Measurements from ENCODE around the gene GNB1L. TPM values are rescaled to one million over a fixed set of nuclear protein-coding genes. Genes with fewer than 3 reads are reported as not detected.

Gene GNB1L
- total and polyA plus RNA-seq, 4 donors: 4.3 to 12.6 (median 4.8) TPM

- intact Hi-C loops (cut with DNase I): no loop called here
- Histone ChIP-seq H3K36me3 (ENCODE audit: control insufficient read depth in 1 of 2, insufficient read depth in 2 of 2, low read length in 1 of 2) (peaks cover 0 to 2% of the 10 kb centered on the region in 2 donors), H3K27ac (ENCODE audit: low read depth in 1 of 2, low read length in 2 of 2) (no peak overlapping the region), H3K9me3 (ENCODE audit: control insufficient read depth, low read length) (no peaks in the 10 kb centered on the region), H3K4me1 (ENCODE audit: control insufficient read depth in 1 of 2, insufficient read depth in 2 of 2, low read length in 2 of 2) (no peaks in the 10 kb centered on the region), H3K4me3 (ENCODE audit: low read length in 2 of 2) (no peak overlapping the region), H3K27me3 (ENCODE audit: control insufficient read depth in 1 of 2, insufficient read depth in 2 of 2, low read length in 1 of 2) (no peaks in the 10 kb centered on the region)
- ATAC-seq (ENCODE audit: low FRiP score): no peak
- DNase-seq: no peak
- WGBS, 2 donors: 88 to 92% methylated on average over 16 of the region's 16 CpGs
Measured at GRCh38 chr22:19898831-19899567, 44.3 kb upstream of the GNB1L start.

- intact Hi-C loops (cut with DNase I): no loop called here
- ATAC-seq (ENCODE audit: low FRiP score): no peak
- H3K9me3 ChIP-seq (ENCODE audit: control insufficient read depth, low read length): no peaks in the 10 kb centered on the region
Measured at GRCh38 chr22:19898145-19898544, 43.5 kb upstream of the GNB1L start.

GRCh38 chr22:19897726-19898125, 43.1 kb upstream of the GNB1L start:
- Histone ChIP-seq H3K27ac (ENCODE audit: low read depth in 1 of 2, low read length in 2 of 2) (no peak overlapping the region), H3K4me3 (ENCODE audit: low read length in 2 of 2) (no peak overlapping the region), H3K27me3 (ENCODE audit: control insufficient read depth in 1 of 2, insufficient read depth in 2 of 2, low read length in 1 of 2) (no peaks in the 10 kb centered on the region), H3K9me3 (ENCODE audit: control insufficient read depth, low read length) (no peaks in the 10 kb centered on the region), H3K4me1 (ENCODE audit: control insufficient read depth in 1 of 2, insufficient read depth in 2 of 2, low read length in 2 of 2) (no peaks in the 10 kb centered on the region), H3K36me3 (ENCODE audit: control insufficient read depth in 1 of 2, insufficient read depth in 2 of 2, low read length in 1 of 2) (peaks cover 0 to 2% of the 10 kb centered on the region in 2 donors)
- 89 to 94% methylated on average over 16 of the region's 16 CpGs for WGBS, 2 donors
- DNase-seq (no peak), ATAC-seq (ENCODE audit: low FRiP score) (no peak)
- intact Hi-C loops (cut with DNase I): no loop called here

More at GRCh38 chr22:19898145-19898544, 43.5 kb upstream of the GNB1L start:
- Histone ChIP-seq H3K4me3 (ENCODE audit: low read length in 2 of 2) (no peak overlapping the region), H3K27me3 (ENCODE audit: control insufficient read depth in 1 of 2, insufficient read depth in 2 of 2, low read length in 1 of 2) (no peaks in the 10 kb centered on the region), H3K27ac (ENCODE audit: low read depth in 1 of 2, low read length in 2 of 2) (no peak overlapping the region), H3K4me1 (ENCODE audit: control insufficient read depth in 1 of 2, insufficient read depth in 2 of 2, low read length in 2 of 2) (no peaks in the 10 kb centered on the region), H3K36me3 (ENCODE audit: control insufficient read depth in 1 of 2, insufficient read depth in 2 of 2, low read length in 1 of 2) (peaks cover 0 to 2% of the 10 kb centered on the region in 2 donors)
- no peak for DNase-seq
- WGBS, 2 donors: 94 to 96% methylated on average over 7 of the region's 7 CpGs

GRCh38 chr22:19896665-19897355, 42.1 kb upstream of the GNB1L start:
- H3K4me1 ChIP-seq (ENCODE audit: control insufficient read depth in 1 of 2, insufficient read depth in 2 of 2, low read length in 2 of 2): no peaks in the 10 kb centered on the region
- H3K27ac ChIP-seq (ENCODE audit: low read depth in 1 of 2, low read length in 2 of 2): no peak overlapping the region
- H3K27me3 ChIP-seq (ENCODE audit: control insufficient read depth in 1 of 2, insufficient read depth in 2 of 2, low read length in 1 of 2): no peaks in the 10 kb centered on the region
- H3K9me3 ChIP-seq (ENCODE audit: control insufficient read depth, low read length): no peaks in the 10 kb centered on the region
- peaks cover 0 to 2% of the 10 kb centered on the region in 2 donors for H3K36me3 ChIP-seq (ENCODE audit: control insufficient read depth in 1 of 2, insufficient read depth in 2 of 2, low read length in 1 of 2)
- DNase-seq (no peak), ATAC-seq (ENCODE audit: low FRiP score) (peak; percentile 6)
- WGBS, 2 donors: 81 to 84% methylated on average over 15 of the region's 15 CpGs
- intact Hi-C loops (cut with DNase I): no loop called here
- H3K4me3 ChIP-seq (ENCODE audit: low read length in 2 of 2): no peak overlapping the region

- 93 to 95% methylated on average over 23 of the region's 23 CpGs for WGBS, 2 donors
- H3K36me3 ChIP-seq (ENCODE audit: control insufficient read depth in 1 of 2, insufficient read depth in 2 of 2, low read length in 1 of 2): no peaks in the 10 kb centered on the region
Measured at GRCh38 chr22:19895160-19895849, 40.6 kb upstream of the GNB1L start.

GRCh38 chr22:19893363-19893762, 38.7 kb upstream of the GNB1L start:
- H3K4me3 ChIP-seq (ENCODE audit: low read length in 2 of 2): no peak overlapping the region
- no peaks in the 10 kb centered on the region for H3K4me1 ChIP-seq (ENCODE audit: control insufficient read depth in 1 of 2, insufficient read depth in 2 of 2, low read length in 2 of 2)
- no peak overlapping the region for H3K27ac ChIP-seq (ENCODE audit: low read depth in 1 of 2, low read length in 2 of 2)
- 81 to 87% methylated on average over 15 of the region's 15 CpGs for WGBS, 2 donors
- no peaks in the 10 kb centered on the region for H3K36me3 ChIP-seq (ENCODE audit: control insufficient read depth in 1 of 2, insufficient read depth in 2 of 2, low read length in 1 of 2)
- ATAC-seq (ENCODE audit: low FRiP score) (no peak), DNase-seq (no peak)
- H3K27me3 ChIP-seq (ENCODE audit: control insufficient read depth in 1 of 2, insufficient read depth in 2 of 2, low read length in 1 of 2): no peaks in the 10 kb centered on the region
- no peaks in the 10 kb centered on the region for H3K9me3 ChIP-seq (ENCODE audit: control insufficient read depth, low read length)
- intact Hi-C loops (cut with DNase I): no loop called here

More at GRCh38 chr22:19895160-19895849, 40.6 kb upstream of the GNB1L start:
- intact Hi-C loops (cut with DNase I): no loop called here
- ATAC-seq (ENCODE audit: low FRiP score) (no peak), DNase-seq (no peak)
- no peak overlapping the region for H3K4me3 ChIP-seq (ENCODE audit: low read length in 2 of 2)
- H3K4me1 ChIP-seq (ENCODE audit: control insufficient read depth in 1 of 2, insufficient read depth in 2 of 2, low read length in 2 of 2): no peaks in the 10 kb centered on the region
- no peak overlapping the region for H3K27ac ChIP-seq (ENCODE audit: low read depth in 1 of 2, low read length in 2 of 2)
- no peaks in the 10 kb centered on the region for H3K27me3 ChIP-seq (ENCODE audit: control insufficient read depth in 1 of 2, insufficient read depth in 2 of 2, low read length in 1 of 2)
- H3K9me3 ChIP-seq (ENCODE audit: control insufficient read depth, low read length): no peaks in the 10 kb centered on the region

GRCh38 chr22:19892925-19893324, 38.3 kb upstream of the GNB1L start:
- no peak for DNase-seq
- H3K27ac ChIP-seq (ENCODE audit: low read depth in 1 of 2, low read length in 2 of 2): no peak overlapping the region

GRCh38 chr22:19892257-19892879, 37.7 kb upstream of the GNB1L start:
- intact Hi-C loops (cut with DNase I): no loop called here
- Histone ChIP-seq H3K9me3 (ENCODE audit: control insufficient read depth, low read length) (no peaks in the 10 kb centered on the region), H3K27ac (ENCODE audit: low read depth in 1 of 2, low read length in 2 of 2) (no peak overlapping the region), H3K36me3 (ENCODE audit: control insufficient read depth in 1 of 2, insufficient read depth in 2 of 2, low read length in 1 of 2) (no peaks in the 10 kb centered on the region), H3K4me3 (ENCODE audit: low read length in 2 of 2) (no peak overlapping the region), H3K4me1 (ENCODE audit: control insufficient read depth in 1 of 2, insufficient read depth in 2 of 2, low read length in 2 of 2) (no peaks in the 10 kb centered on the region), H3K27me3 (ENCODE audit: control insufficient read depth in 1 of 2, insufficient read depth in 2 of 2, low read length in 1 of 2) (no peaks in the 10 kb centered on the region)
- DNase-seq (no peak), ATAC-seq (ENCODE audit: low FRiP score) (no peak)
- WGBS, 2 donors: 75 to 80% methylated on average over 24 of the region's 24 CpGs

More at GRCh38 chr22:19892925-19893324, 38.3 kb upstream of the GNB1L start:
- H3K36me3 ChIP-seq (ENCODE audit: control insufficient read depth in 1 of 2, insufficient read depth in 2 of 2, low read length in 1 of 2): no peaks in the 10 kb centered on the region
- no peak overlapping the region for H3K4me3 ChIP-seq (ENCODE audit: low read length in 2 of 2)
- 85 to 86% methylated on average over 13 of the region's 13 CpGs for WGBS, 2 donors
- H3K27me3 ChIP-seq (ENCODE audit: control insufficient read depth in 1 of 2, insufficient read depth in 2 of 2, low read length in 1 of 2): no peaks in the 10 kb centered on the region
- H3K4me1 ChIP-seq (ENCODE audit: control insufficient read depth in 1 of 2, insufficient read depth in 2 of 2, low read length in 2 of 2): no peaks in the 10 kb centered on the region
- no peaks in the 10 kb centered on the region for H3K9me3 ChIP-seq (ENCODE audit: control insufficient read depth, low read length)
- intact Hi-C loops (cut with DNase I): no loop called here
- ATAC-seq (ENCODE audit: low FRiP score): no peak

Measured in aorta (tissue), 5 donors.